PC-9 (cell line): ENCODE results near the gene FMO4.

Experiments
- EZH2 ChIP-seq: fragments of 200-600 bp; sonication (generic); IDR thresholded peaks from 2 replicates; pipeline ENCODE4 v1.8.0; 2017; ENCODE audit warnings: antibody characterized with exemption, low read depth
- TF ChIP-seq, protein P1 (sequence below): fragments of 200-600 bp; sonication (generic); conservative IDR thresholded peaks from 2 replicates; pipeline ENCODE4 v1.6.1; 2017; ENCODE audit warnings: mixed run types, antibody characterized with exemption, mild to moderate bottlenecking, moderate library complexity

GRCh38 chr1:171313319-171313834, 606 bp upstream of the FMO4 start:
- TF ChIP-seq, protein P1, sequence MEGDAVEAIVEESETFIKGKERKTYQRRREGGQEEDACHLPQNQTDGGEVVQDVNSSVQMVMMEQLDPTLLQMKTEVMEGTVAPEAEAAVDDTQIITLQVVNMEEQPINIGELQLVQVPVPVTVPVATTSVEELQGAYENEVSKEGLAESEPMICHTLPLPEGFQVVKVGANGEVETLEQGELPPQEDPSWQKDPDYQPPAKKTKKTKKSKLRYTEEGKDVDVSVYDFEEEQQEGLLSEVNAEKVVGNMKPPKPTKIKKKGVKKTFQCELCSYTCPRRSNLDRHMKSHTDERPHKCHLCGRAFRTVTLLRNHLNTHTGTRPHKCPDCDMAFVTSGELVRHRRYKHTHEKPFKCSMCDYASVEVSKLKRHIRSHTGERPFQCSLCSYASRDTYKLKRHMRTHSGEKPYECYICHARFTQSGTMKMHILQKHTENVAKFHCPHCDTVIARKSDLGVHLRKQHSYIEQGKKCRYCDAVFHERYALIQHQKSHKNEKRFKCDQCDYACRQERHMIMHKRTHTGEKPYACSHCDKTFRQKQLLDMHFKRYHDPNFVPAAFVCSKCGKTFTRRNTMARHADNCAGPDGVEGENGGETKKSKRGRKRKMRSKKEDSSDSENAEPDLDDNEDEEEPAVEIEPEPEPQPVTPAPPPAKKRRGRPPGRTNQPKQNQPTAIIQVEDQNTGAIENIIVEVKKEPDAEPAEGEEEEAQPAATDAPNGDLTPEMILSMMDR = no peak
- TF ChIP-seq EZH2 = no peak
